Endometrium (tissue), 2 donors: Measurements from ENCODE around the gene TRMO.

Experiments
- FAIRE-seq: peaks from 2 replicates; lab custom pipeline; 2012; peaks lifted over from hg19 to GRCh38; lab: Jason Lieb, UNC
- donor health status: control.
- donor health status: control.

Gene TRMO

GRCh38 chr9:97858826-97859225 lies 63.5 kb downstream of the TRMO start:
- no peak for FAIRE-seq

GRCh38 chr9:97858393-97858713 lies 63.9 kb downstream of the TRMO start:
- FAIRE-seq = no peak

- FAIRE-seq = no peak
Measured at GRCh38 chr9:97857606-97858392, 64.5 kb downstream of the TRMO start.

GRCh38 chr9:97856857-97857605 lies 65.3 kb downstream of the TRMO start:
- FAIRE-seq = no peak

- FAIRE-seq = no peak
Measured at GRCh38 chr9:97855899-97856298, 66.4 kb downstream of the TRMO start.

- no peak for FAIRE-seq
Measured at GRCh38 chr9:97855486-97855875, 66.8 kb downstream of the TRMO start.

GRCh38 chr9:97854696-97855485 lies 67.4 kb downstream of the TRMO start:
- FAIRE-seq = no peak
